Neutrophil (primary cell): ENCODE data around the gene BBX.
"Not testable (repeated sequence)": the region's sequence is repeated elsewhere in the genome, so short reads cannot be mapped to it uniquely, and the experiment has no call there.

Experiments
- H3K27ac ChIP-seq: fragments of 200-600 bp; sonication (generic); 2 replicates; pipeline ENCODE4 v1.5.1; 2016; ENCODE audit warnings: mild to moderate bottlenecking, moderate library complexity
- H3K27me3 ChIP-seq: fragments of 200-600 bp; sonication (generic); 2 replicates; pipeline ENCODE4 v1.6.0; 2016; ENCODE audit warnings: mild to moderate bottlenecking
- H3K36me3 ChIP-seq: fragments of 200-600 bp; sonication (generic); 2 replicates; pipeline ENCODE4 v1.5.1; 2017
- H3K4me1 ChIP-seq, 2 experiments: fragments of 200-600 bp in 1 of 2; sonication (generic) in 1 of 2; 1 replicate in 1 of 2; 2 replicates in 1 of 2; pipeline versions ENCODE4 v1.5.1 to v1.6.1; 2013 to 2016; ENCODE audit warnings: low read depth in 1 of 2, low read length in 1 of 2, mild to moderate bottlenecking in 1 of 2, moderate library complexity in 1 of 2; ENCODE audit not compliant: control insufficient read depth in 1 of 2, insufficient read depth in 1 of 2
- H3K4me3 ChIP-seq, 2 experiments: fragments of 200-600 bp in 1 of 2; sonication (generic) in 1 of 2; 1 replicate in 1 of 2; 2 replicates in 1 of 2; pipeline ENCODE4 v1.5.1; 2013 to 2016; ENCODE audit warnings: low read depth in 1 of 2, low read length in 1 of 2, mild to moderate bottlenecking in 1 of 2, moderate library complexity in 1 of 2
- H3K9me3 ChIP-seq: fragments of 200-600 bp; sonication (generic); 2 replicates; pipeline ENCODE4 v1.5.1; 2016
- CTCF ChIP-seq: fragments of 200-600 bp; sonication (generic); IDR thresholded peaks from 2 replicates; pipeline ENCODE4 v1.5.1; 2016; ENCODE audit warnings: antibody characterized with exemption

Gene BBX

GRCh38 chr3:107560166-107560565, 37.4 kb downstream of the BBX start:
- Histone ChIP-seq H3K36me3 (peaks cover 3% of the 10 kb centered on the region), H3K27ac (no peak overlapping the region), H3K4me1 (no peaks in the 10 kb centered on the region), H3K27me3 (no peaks in the 10 kb centered on the region), H3K9me3 (no peaks in the 10 kb centered on the region), H3K4me3 (no peak overlapping the region)
- no peak for TF ChIP-seq CTCF

GRCh38 chr3:107561980-107562379, 39.2 kb downstream of the BBX start:
- Histone ChIP-seq H3K27me3 (no peaks in the 10 kb centered on the region), H3K9me3 (no peaks in the 10 kb centered on the region), H3K27ac (no peak overlapping the region), H3K4me1 (no peaks in the 10 kb centered on the region), H3K4me3 (no peak overlapping the region), H3K36me3 (peaks cover 3% of the 10 kb centered on the region)
- TF ChIP-seq CTCF = no peak

- peaks cover 3% of the 10 kb centered on the region for H3K36me3 ChIP-seq
- H3K27me3 ChIP-seq = no peaks in the 10 kb centered on the region
- no peak overlapping the region for H3K4me3 ChIP-seq
- H3K27ac ChIP-seq = no peak overlapping the region
- no peaks in the 10 kb centered on the region for H3K9me3 ChIP-seq
- no peaks in the 10 kb centered on the region for H3K4me1 ChIP-seq
- TF ChIP-seq CTCF = no peak
Measured at GRCh38 chr3:107562969-107563529, 40.3 kb downstream of the BBX start.

GRCh38 chr3:107565244-107565643, 42.5 kb downstream of the BBX start:
- not testable (repeated sequence) for H3K4me1 ChIP-seq, H3K27me3 ChIP-seq, H3K9me3 ChIP-seq, H3K4me3 ChIP-seq, H3K36me3 ChIP-seq, H3K27ac ChIP-seq

GRCh38 chr3:107571089-107571488, 48.3 kb downstream of the BBX start:
- not testable (repeated sequence) for H3K4me1 ChIP-seq, H3K27me3 ChIP-seq, H3K36me3 ChIP-seq, H3K4me3 ChIP-seq, H3K27ac ChIP-seq, H3K9me3 ChIP-seq

- H3K36me3 ChIP-seq, H3K27me3 ChIP-seq, H3K4me3 ChIP-seq, H3K27ac ChIP-seq, H3K9me3 ChIP-seq, H3K4me1 ChIP-seq: not testable (repeated sequence)
Measured at GRCh38 chr3:107571492-107571891, 48.7 kb downstream of the BBX start.

- TF ChIP-seq CTCF = no peak
- no peak overlapping the region for H3K27ac ChIP-seq
- H3K4me3 ChIP-seq = no peak overlapping the region
- no peaks in the 10 kb centered on the region for H3K27me3 ChIP-seq
- no peaks in the 10 kb centered on the region for H3K36me3 ChIP-seq
- H3K9me3 ChIP-seq = no peaks in the 10 kb centered on the region
- no peaks in the 10 kb centered on the region for H3K4me1 ChIP-seq
Measured at GRCh38 chr3:107574650-107575049, 51.9 kb downstream of the BBX start.
